CD14-positive monocyte (primary cell): ENCODE results near the gene TBCK. TPM values are rescaled to one million over a fixed set of nuclear protein-coding genes. Genes with fewer than 3 reads are reported as not detected.
A peak's percentile ranks its signal among the peaks of the same experiment; 100 is the strongest.

Experiments used
- DNase-seq, 3 donors: peaks; one replicate each; pipeline ENCODE4 v3.0.0-alpha.2; 2011 to 2022
- H2AFZ ChIP-seq: 2 replicates; pipeline ENCODE4 v1.6.0; 2012; ENCODE audit warnings: mild to moderate bottlenecking, low read depth, low read length, inconsistent platforms; ENCODE audit not compliant: insufficient read depth, poor library complexity, severe bottlenecking
- H3K27ac ChIP-seq, 2 donors: 1 replicate in 1 of 2; 2 replicates in 1 of 2; pipeline ENCODE4 v1.5.1; 2012 to 2013; ENCODE audit warnings: low read length in 2 of 2, control low read depth in 1 of 2, inconsistent platforms in 1 of 2, low read depth in 1 of 2, mild to moderate bottlenecking in 1 of 2
- H3K27me3 ChIP-seq, 2 donors: one replicate each; pipeline versions ENCODE4 v1.6.0 to v1.6.1; 2011 to 2013; ENCODE audit warnings: low read length in 2 of 2; ENCODE audit not compliant: control insufficient read depth in 2 of 2, insufficient read depth in 2 of 2
- H3K36me3 ChIP-seq, 2 donors: replicated peaks in 1 of 2; 1 replicate in 1 of 2; 2 replicates in 1 of 2; pipeline versions ENCODE4 v1.5.1 to v1.6.1; 2012 to 2013; ENCODE audit warnings: low read length in 2 of 2, control low read depth in 1 of 2, inconsistent platforms in 1 of 2, mild to moderate bottlenecking in 1 of 2; ENCODE audit not compliant: insufficient read depth in 2 of 2, control insufficient read depth in 1 of 2
- H3K4me1 ChIP-seq, 2 donors: 1 replicate in 1 of 2; 2 replicates in 1 of 2; pipeline versions ENCODE4 v1.5.1 to v1.6.1; 2012 to 2013; ENCODE audit warnings: low read length in 2 of 2, control low read depth in 1 of 2, inconsistent platforms in 1 of 2, mild to moderate bottlenecking in 1 of 2, moderate library complexity in 1 of 2; ENCODE audit not compliant: insufficient read depth in 2 of 2, control insufficient read depth in 1 of 2
- H3K4me2 ChIP-seq: replicated peaks from 2 replicates; pipeline ENCODE3; 2012; ENCODE audit warnings: low read length, moderate library complexity, mild to moderate bottlenecking; ENCODE audit not compliant: poor library complexity, severe bottlenecking; ENCODE audit errors: extremely low read depth
- H3K4me3 ChIP-seq, 3 experiments: fragments of 200-600 bp in 1 of 3; sonication (generic) in 1 of 3; replicated peaks in 1 of 3; 1 replicate in 2 of 3; 2 replicates in 1 of 3; pipeline ENCODE4 v1.5.1; 2011 to 2013; ENCODE audit warnings: low read length in 3 of 3, mild to moderate bottlenecking in 3 of 3, control low read depth in 2 of 3, low read depth in 2 of 3, inconsistent platforms in 1 of 3, moderate library complexity in 1 of 3
- H3K79me2 ChIP-seq: 2 replicates; pipeline ENCODE4 v1.6.0; 2012; ENCODE audit warnings: mild to moderate bottlenecking, control low read depth, inconsistent platforms, low read length, moderate library complexity; ENCODE audit not compliant: insufficient read depth
- H3K9ac ChIP-seq: 2 replicates; pipeline ENCODE4 v1.6.0; 2017; ENCODE audit warnings: low read length, mild to moderate bottlenecking; ENCODE audit not compliant: insufficient read depth, poor library complexity, severe bottlenecking
- H3K9me3 ChIP-seq, 2 donors: replicated peaks in 1 of 2; 1 replicate in 1 of 2; 2 replicates in 1 of 2; pipeline versions ENCODE4 v1.5.1 to v1.6.1; 2012 to 2013; ENCODE audit warnings: low read length in 2 of 2, control low read depth in 1 of 2; ENCODE audit not compliant: control insufficient read depth in 1 of 2, insufficient read depth in 1 of 2
- H4K20me1 ChIP-seq: 2 replicates; pipeline ENCODE4 v1.6.0; 2012; ENCODE audit warnings: mild to moderate bottlenecking, low read length, control low read depth, moderate library complexity; ENCODE audit not compliant: insufficient read depth
- H3K27ac Mint-ChIP-seq, 7 donors: one replicate each; pipeline ENCODE4 v1.8.0; 2020; ENCODE audit warnings: mild to moderate bottlenecking in 7 of 7, mixed read lengths in 7 of 7, moderate library complexity in 6 of 7, inconsistent platforms in 2 of 7
- H3K27me3 Mint-ChIP-seq, 3 donors: one replicate each; pipeline ENCODE4 v1.8.0; 2021 to 2022; ENCODE audit warnings: low read depth in 3 of 3, mild to moderate bottlenecking in 3 of 3, mixed read lengths in 3 of 3, moderate library complexity in 3 of 3, inconsistent platforms in 1 of 3
- H3K36me3 Mint-ChIP-seq, 2 donors: one replicate each; pipeline ENCODE4 v1.8.0; 2020; ENCODE audit warnings: mixed read lengths in 2 of 2, inconsistent platforms in 1 of 2, mild to moderate bottlenecking in 1 of 2
- H3K4me1 Mint-ChIP-seq: one replicate; pipeline ENCODE4 v1.8.0; 2020; ENCODE audit warnings: mild to moderate bottlenecking, mixed read lengths
- H3K4me3 Mint-ChIP-seq, 2 donors: one replicate each; pipeline ENCODE4 v1.8.0; 2020; ENCODE audit warnings: mild to moderate bottlenecking in 2 of 2, mixed read lengths in 2 of 2, moderate library complexity in 1 of 2
- H3K9me3 Mint-ChIP-seq, 7 donors: one replicate each; pipeline ENCODE4 v1.8.0; 2020 to 2022; ENCODE audit warnings: mixed read lengths in 7 of 7, mild to moderate bottlenecking in 6 of 7, moderate library complexity in 6 of 7, inconsistent platforms in 2 of 7
- CTCF ChIP-seq: fragments of 200-600 bp; IDR thresholded peaks from one replicate; pipeline ENCODE4 v1.8.0; 2022; ENCODE audit warnings: antibody characterized with exemption, mild to moderate bottlenecking
- WGBS: methylation state at CpG from one replicate; pipeline ENCODE4 v1.1.5; 2013; ENCODE audit warnings: missing lambda C conversion rate; ENCODE audit not compliant: insufficient coverage; 5-methylcytosine and 5-hydroxymethylcytosine counted together
- intact Hi-C, 2 donors: fragments of 100-400 bp; cut with micrococcal nuclease; formaldehyde crosslinking; loops; one replicate each; pipeline versions ENCODE4 v1.15.0 to v1.15.1; 2023
- polyA plus RNA-seq, 3 donors: library from polyadenylated mRNA; depleted of rRNA in 1 of 3; unstranded in 2 of 3; stranded (reverse) in 1 of 3; fragments of 300-500 nt in 2 of 3; fragments of >200 nt in 1 of 3; fragmentation: Illumina TruSeq in 2 of 3; gene quantifications; 1 replicate in 2 of 3; 2 replicates in 1 of 3; pipeline ENCODE4 v1.2.3, GENCODE V29; 2012 to 2021

Gene TBCK
- polyA plus RNA-seq, 3 donors: 8.0 to 14.0 (median 12.5) TPM

GRCh38 chr4:106022454-106022853 lies 293.6 kb downstream of the TBCK start:
- no peaks in the 10 kb centered on the region for H3K4me1 Mint-ChIP-seq

DNA sequence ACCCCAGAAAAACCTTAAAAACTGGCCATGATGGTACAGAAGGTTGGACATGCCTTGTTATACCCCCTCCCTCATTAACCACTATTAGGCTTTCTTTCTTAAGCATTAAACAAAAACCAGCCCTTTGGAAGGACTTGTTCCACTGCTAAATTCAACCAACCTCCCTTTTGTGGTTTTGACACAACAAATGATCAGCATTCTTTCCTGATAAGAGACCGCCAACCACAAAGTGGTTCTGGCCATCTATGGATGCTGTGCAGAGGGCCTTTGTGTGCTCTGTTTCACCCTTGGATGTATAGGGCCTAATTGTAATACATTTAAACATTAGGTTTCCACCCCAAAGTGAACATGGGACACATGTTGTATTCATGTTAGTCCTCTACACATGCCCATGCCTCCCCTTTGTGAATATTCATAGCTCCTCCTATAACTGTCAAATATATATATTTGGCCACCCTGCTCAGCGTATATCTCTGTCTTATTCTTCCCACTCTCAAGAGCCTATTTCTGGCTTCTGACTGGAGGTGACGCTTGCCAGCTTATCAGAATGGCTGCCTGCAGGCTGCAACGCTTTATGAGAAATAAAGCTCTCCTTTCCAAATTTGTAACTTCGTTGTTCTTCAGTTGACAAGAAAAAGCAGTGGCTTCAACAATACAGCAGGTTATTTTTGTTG lies 294.1 kb downstream of the TBCK start:
- Histone ChIP-seq H3K4me1 (no peaks in the 10 kb centered on the region), H3K9ac (no peak overlapping the region), H3K79me2 (no peaks in the 10 kb centered on the region), H4K20me1 (no peaks in the 10 kb centered on the region), H3K4me3 (no peak overlapping the region), H3K36me3 (no peaks in the 10 kb centered on the region), H2AFZ (no peak overlapping the region), H3K27ac (no peak overlapping the region), H3K27me3 (no peaks in the 10 kb centered on the region), H3K4me2 (no peak overlapping the region), H3K9me3 (no peaks in the 10 kb centered on the region)
- H3K36me3 Mint-ChIP-seq: no peaks in the 10 kb centered on the region
- H3K9me3 Mint-ChIP-seq: peaks cover 0 to 7% (median 2%) of the 10 kb centered on the region in 7 donors
- DNase-seq: no peak
- intact Hi-C loops: no loop called here
- H3K4me3 Mint-ChIP-seq: no peak overlapping the region
- H3K27me3 Mint-ChIP-seq: peaks cover 0 to 1% (median 0%) of the 10 kb centered on the region in 3 donors
- no peak for TF ChIP-seq CTCF
- 20% methylated on average over 4 of the region's 5 CpGs for WGBS
- H3K4me1 Mint-ChIP-seq: no peaks in the 10 kb centered on the region
- H3K27ac Mint-ChIP-seq: peak overlapping the region in 1 of 7 donors; percentile 66

More at GRCh38 chr4:106022454-106022853, 293.6 kb downstream of the TBCK start:
- no peak overlapping the region for H3K4me3 Mint-ChIP-seq
- peaks cover 0 to 9% (median 3%) of the 10 kb centered on the region in 7 donors for H3K9me3 Mint-ChIP-seq
- Histone ChIP-seq H2AFZ (no peak overlapping the region), H4K20me1 (no peaks in the 10 kb centered on the region), H3K4me1 (no peaks in the 10 kb centered on the region), H3K36me3 (no peaks in the 10 kb centered on the region), H3K27ac (no peak overlapping the region), H3K9ac (no peak overlapping the region), H3K27me3 (no peaks in the 10 kb centered on the region), H3K4me3 (no peak overlapping the region), H3K4me2 (no peak overlapping the region), H3K79me2 (no peaks in the 10 kb centered on the region), H3K9me3 (no peaks in the 10 kb centered on the region)
- no peak overlapping the region for H3K27ac Mint-ChIP-seq
- no peak for DNase-seq
- no peak for TF ChIP-seq CTCF
- H3K27me3 Mint-ChIP-seq: peaks cover 0 to 1% (median 0%) of the 10 kb centered on the region in 3 donors
- no CpG with 5 or more reads among the region's 2 CpGs for WGBS
- intact Hi-C loops: no loop called here
- H3K36me3 Mint-ChIP-seq: no peaks in the 10 kb centered on the region
